CD4-positive, alpha-beta T cell treated with Interleukin-2 at 100 ng/mL for 4 hours (primary cell): ENCODE measurements around the gene SRRD.

Experiments used
- DNase-seq: peaks from one replicate; pipeline ENCODE4 v3.0.0-alpha.2; 2020; ENCODE audit warnings: low spot score

The SRRD gene

GRCh38 chr22:26453812-26454500 lies 29.7 kb upstream of the SRRD start:
- no peak for DNase-seq

GRCh38 chr22:26457661-26458272 lies 25.9 kb upstream of the SRRD start:
- DNase-seq = no peak

GRCh38 chr22:26460202-26460601 lies 23.5 kb upstream of the SRRD start:
- DNase-seq = no peak

GRCh38 chr22:26461188-26461810 lies 22.4 kb upstream of the SRRD start:
- DNase-seq = peak; percentile 44

- DNase-seq = no peak
These were observed 21.6 kb upstream of the SRRD start for GRCh38 chr22:26462051-26462450.

GRCh38 chr22:26462641-26463040 lies 21.0 kb upstream of the SRRD start:
- no peak for DNase-seq

- no peak for DNase-seq
These were observed 20.5 kb upstream of the SRRD start for GRCh38 chr22:26463101-26463661.

GRCh38 chr22:26463688-26464087 lies 20.0 kb upstream of the SRRD start:
- DNase-seq = no peak

GRCh38 chr22:26464312-26464711 lies 19.4 kb upstream of the SRRD start:
- DNase-seq = no peak

- DNase-seq = no peak
These were observed 17.5 kb upstream of the SRRD start for GRCh38 chr22:26466196-26466595.

GRCh38 chr22:26470807-26471206 lies 12.9 kb upstream of the SRRD start:
- no peak for DNase-seq

GRCh38 chr22:26471522-26471921 lies 12.2 kb upstream of the SRRD start:
- DNase-seq = no peak

- DNase-seq = no peak
These were observed 9.0 kb upstream of the SRRD start for GRCh38 chr22:26474682-26475081.

- no peak for DNase-seq
These were observed 6.9 kb upstream of the SRRD start for GRCh38 chr22:26476705-26477340.

GRCh38 chr22:26477341-26477731 lies 6.3 kb upstream of the SRRD start:
- no peak for DNase-seq

- no peak for DNase-seq
These were observed 4.5 kb upstream of the SRRD start for GRCh38 chr22:26479043-26479791.

- DNase-seq = no peak
These were observed 3.7 kb upstream of the SRRD start for GRCh38 chr22:26479792-26480610.

GRCh38 chr22:26480611-26480932 lies 3.1 kb upstream of the SRRD start:
- no peak for DNase-seq

GRCh38 chr22:26481112-26481693 lies 2.5 kb upstream of the SRRD start:
- no peak for DNase-seq

- DNase-seq = no peak
These were observed 2.0 kb upstream of the SRRD start for GRCh38 chr22:26481694-26482093.

- DNase-seq = no peak
These were observed 1.5 kb upstream of the SRRD start for GRCh38 chr22:26482161-26482560.
